ENCODE data around the gene EWSR1. TPM values are rescaled to one million over a fixed set of nuclear protein-coding genes. Genes with fewer than 3 reads are reported as not detected.
"Not testable (repeated sequence)": the region's sequence is repeated elsewhere in the genome, so short reads cannot be mapped to it uniquely, and the experiment has no call there.

Gene EWSR1
- total RNA-seq (ENCODE audit: low replicate concordance): 281 and 379 TPM in 2 replicates

- Mint-ChIP-seq H3K9me3 (no peaks in the 10 kb centered on the region), H3K27ac (peak within 1 kb of the TSS; percentile 99), H3K27me3 (ENCODE audit: insufficient read depth, low read depth) (peaks cover 12% of the 10 kb centered on the region), H3K36me3 (peaks cover 25% of the 10 kb centered on the region), H3K4me1 (peaks cover 49% of the 10 kb centered on the region), H3K4me3 (peak within 1 kb of the TSS; percentile 95)
- peak within 1 kb of the TSS; percentile 89 for H3K4me3 ChIP-seq
- H3K9ac ChIP-seq: peak within 1 kb of the TSS; percentile 100
- peak within 1 kb of the TSS; percentile 95 for H3K4me2 ChIP-seq
- TF ChIP-seq EZH2phosphoT487 (IDR thresholded peaks at IDR 0.05) (no peak), CTCF (IDR thresholded peaks at IDR 0.05) (no peak), EZH2 (IDR thresholded peaks at IDR 0.05) (no peak)
- H2AFZ ChIP-seq (replicated peaks): peak within 1 kb of the TSS; percentile 100
- H3K36me3 ChIP-seq: peaks cover 7% of the 10 kb centered on the region
- H3K27ac ChIP-seq: peak within 1 kb of the TSS; percentile 100
- H3K79me2 ChIP-seq (ENCODE audit: low read depth): peaks cover 71% of the 10 kb centered on the region
- H3K9me3 ChIP-seq (ENCODE audit: low read depth): no peaks in the 10 kb centered on the region
- H4K20me1 ChIP-seq (ENCODE audit: low read depth): peaks cover 45% of the 10 kb centered on the region
- peaks cover 36% of the 10 kb centered on the region for H3K4me1 ChIP-seq
- H3K27me3 ChIP-seq: no peaks in the 10 kb centered on the region
- H3F3A ChIP-seq (ENCODE audit: low read depth): peaks cover 12% of the 10 kb centered on the region
- DNase-seq (ENCODE audit: low spot score): peak; percentile 97
These were observed at the start of gene EWSR1, which contains the start of gene RHBDD3 for GRCh38 chr22:29267858-29268510. Gene EWSR1, plus strand, starts transcription at chr22:29268268. Its CDS starts 69 bp downstream, at chr22:29268337. Gene RHBDD3, minus strand, starts transcription at chr22:29267981. Its CDS starts 2,355 bp downstream, at chr22:29265626.

GRCh38 chr22:29218758-29219408 lies 49.2 kb upstream of the EWSR1 start:
- TF ChIP-seq EZH2 (IDR thresholded peaks at IDR 0.05) (no peak), CTCF (IDR thresholded peaks at IDR 0.05) (no peak), EZH2phosphoT487 (IDR thresholded peaks at IDR 0.05) (no peak)
- no peak overlapping the region for H3K27ac Mint-ChIP-seq
- peaks cover 26% of the 10 kb centered on the region for H3K4me1 Mint-ChIP-seq
- Histone ChIP-seq H3F3A (ENCODE audit: low read depth) (no peaks in the 10 kb centered on the region), H3K4me2 (no peak overlapping the region), H3K27me3 (no peaks in the 10 kb centered on the region), H3K9me3 (ENCODE audit: low read depth) (no peaks in the 10 kb centered on the region), H3K79me2 (ENCODE audit: low read depth) (no peaks in the 10 kb centered on the region), H4K20me1 (ENCODE audit: low read depth) (no peaks in the 10 kb centered on the region), H3K9ac (no peak overlapping the region), H2AFZ (replicated peaks) (no peak overlapping the region), H3K4me1 (peaks cover 15% of the 10 kb centered on the region), H3K36me3 (no peaks in the 10 kb centered on the region), H3K27ac (no peak overlapping the region), H3K4me3 (no peak overlapping the region)
- DNase-seq (ENCODE audit: low spot score): no peak
- no peak overlapping the region for H3K4me3 Mint-ChIP-seq
- no peaks in the 10 kb centered on the region for H3K9me3 Mint-ChIP-seq
- peaks cover 4% of the 10 kb centered on the region for H3K36me3 Mint-ChIP-seq
- H3K27me3 Mint-ChIP-seq (ENCODE audit: insufficient read depth, low read depth): peaks cover 2% of the 10 kb centered on the region

GRCh38 chr22:29219409-29219782 lies 48.7 kb upstream of the EWSR1 start:
- H3K27me3 ChIP-seq; H3K4me3 ChIP-seq; H3K27ac ChIP-seq; H3K36me3 Mint-ChIP-seq; DNase-seq (ENCODE audit: low spot score); H4K20me1 ChIP-seq (ENCODE audit: low read depth); H3K9me3 ChIP-seq (ENCODE audit: low read depth); H3K27ac Mint-ChIP-seq; H3F3A ChIP-seq (ENCODE audit: low read depth); H2AFZ ChIP-seq (replicated peaks); H3K79me2 ChIP-seq (ENCODE audit: low read depth); H3K27me3 Mint-ChIP-seq (ENCODE audit: insufficient read depth, low read depth); H3K36me3 ChIP-seq; H3K9me3 Mint-ChIP-seq; H3K9ac ChIP-seq; H3K4me3 Mint-ChIP-seq; H3K4me2 ChIP-seq: not testable (repeated sequence)
- H3K4me1 ChIP-seq: peaks cover 15% of the 10 kb centered on the region
- H3K4me1 Mint-ChIP-seq: peaks cover 21% of the 10 kb centered on the region
